ENCODE results near the gene SDHAF1. TPM values are rescaled to one million over a fixed set of nuclear protein-coding genes. Genes with fewer than 3 reads are reported as not detected.

Gene SDHAF1
- total RNA-seq, 1 donor from 2014 or later, result 25.3 TPM

DNA sequence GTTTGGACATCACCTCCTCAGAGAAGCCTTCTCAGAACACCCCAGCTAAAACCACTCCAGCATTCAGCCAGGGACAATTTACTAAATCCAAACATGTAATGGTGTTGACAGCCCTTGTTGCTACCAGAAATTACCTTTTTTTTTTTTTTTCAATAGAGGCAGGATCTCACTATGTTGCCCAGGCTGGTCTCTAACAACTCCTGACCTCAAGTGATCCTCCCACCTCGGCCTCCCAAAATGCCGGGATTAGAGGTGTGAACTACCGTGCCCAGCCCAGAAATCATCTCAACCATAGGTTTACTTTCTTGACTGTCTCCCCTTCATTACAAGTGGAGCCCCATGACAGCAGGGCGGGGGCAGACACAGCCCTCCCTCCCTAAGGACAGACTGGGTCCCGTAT, 28.4 kb downstream of the SDHAF1 start:
- H3K36me3 ChIP-seq (ENCODE audit: control insufficient read depth, insufficient read depth, low read length), result no peaks in the 10 kb centered on the region
- no peak overlapping the region for H3K4me3 ChIP-seq (ENCODE audit: low read depth, low read length)
- no peak for DNase-seq (ENCODE audit: low read depth)
- no peaks in the 10 kb centered on the region for H3K27me3 ChIP-seq (ENCODE audit: control insufficient read depth, insufficient read depth, low read length)
- no peak for FAIRE-seq
- TF ChIP-seq, protein P1, sequence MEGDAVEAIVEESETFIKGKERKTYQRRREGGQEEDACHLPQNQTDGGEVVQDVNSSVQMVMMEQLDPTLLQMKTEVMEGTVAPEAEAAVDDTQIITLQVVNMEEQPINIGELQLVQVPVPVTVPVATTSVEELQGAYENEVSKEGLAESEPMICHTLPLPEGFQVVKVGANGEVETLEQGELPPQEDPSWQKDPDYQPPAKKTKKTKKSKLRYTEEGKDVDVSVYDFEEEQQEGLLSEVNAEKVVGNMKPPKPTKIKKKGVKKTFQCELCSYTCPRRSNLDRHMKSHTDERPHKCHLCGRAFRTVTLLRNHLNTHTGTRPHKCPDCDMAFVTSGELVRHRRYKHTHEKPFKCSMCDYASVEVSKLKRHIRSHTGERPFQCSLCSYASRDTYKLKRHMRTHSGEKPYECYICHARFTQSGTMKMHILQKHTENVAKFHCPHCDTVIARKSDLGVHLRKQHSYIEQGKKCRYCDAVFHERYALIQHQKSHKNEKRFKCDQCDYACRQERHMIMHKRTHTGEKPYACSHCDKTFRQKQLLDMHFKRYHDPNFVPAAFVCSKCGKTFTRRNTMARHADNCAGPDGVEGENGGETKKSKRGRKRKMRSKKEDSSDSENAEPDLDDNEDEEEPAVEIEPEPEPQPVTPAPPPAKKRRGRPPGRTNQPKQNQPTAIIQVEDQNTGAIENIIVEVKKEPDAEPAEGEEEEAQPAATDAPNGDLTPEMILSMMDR (IDR thresholded peaks at IDR 0.05; ENCODE audit: insufficient read depth, low read length, severe bottlenecking), result no peak

- H3K4me3 ChIP-seq (ENCODE audit: low read depth, low read length), result no peak overlapping the region
- H3K36me3 ChIP-seq (ENCODE audit: control insufficient read depth, insufficient read depth, low read length), result no peaks in the 10 kb centered on the region
- TF ChIP-seq, protein P1 (IDR thresholded peaks at IDR 0.05; ENCODE audit: insufficient read depth, low read length, severe bottlenecking), result no peak
- no peaks in the 10 kb centered on the region for H3K27me3 ChIP-seq (ENCODE audit: control insufficient read depth, insufficient read depth, low read length)
- DNase-seq (ENCODE audit: low read depth) (no peak), FAIRE-seq (no peak)
These were observed 30.6 kb downstream of the SDHAF1 start for GRCh38 chr19:36025541-36025940.

DNA sequence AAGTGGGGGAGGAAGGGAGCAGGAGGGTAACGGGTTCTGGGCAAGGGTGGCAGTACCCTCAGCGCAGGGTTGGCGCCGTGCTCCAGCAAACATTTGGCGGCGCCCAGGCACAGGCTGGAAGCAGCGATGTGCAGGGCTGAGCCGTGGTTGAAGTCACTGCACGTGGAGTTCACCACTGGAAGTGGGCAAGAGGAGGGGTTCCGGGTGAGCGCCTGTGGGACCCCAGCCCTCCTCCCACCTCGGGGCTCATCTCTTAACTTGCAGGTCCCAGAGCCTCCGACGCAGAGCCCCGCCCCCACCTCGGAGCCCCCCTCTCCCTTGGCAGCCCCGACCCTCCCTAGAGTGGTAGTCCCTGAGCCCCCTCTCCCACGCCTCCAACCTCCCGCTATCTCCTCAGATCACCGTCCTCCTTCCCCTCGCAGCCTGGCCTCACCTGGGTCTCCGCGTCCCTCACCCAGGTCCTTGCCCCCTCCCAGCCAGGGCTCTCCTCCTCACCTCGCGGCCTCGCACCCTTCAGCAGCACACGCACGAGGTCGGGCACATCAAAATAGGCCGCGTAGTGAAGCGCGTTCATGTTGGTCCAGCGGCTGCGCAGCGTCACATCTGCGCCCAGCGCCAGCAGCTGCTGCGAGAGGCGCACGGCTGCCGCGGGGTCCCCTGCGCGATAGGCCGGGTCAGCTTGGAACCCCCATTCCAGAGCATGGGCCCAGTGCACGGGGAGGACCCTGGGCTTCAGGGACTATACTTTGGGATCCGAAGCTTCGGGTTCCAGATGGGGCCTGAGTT, 31.3 kb downstream of the SDHAF1 start:
- FAIRE-seq (no peak), DNase-seq (ENCODE audit: low read depth) (no peak)
- Histone ChIP-seq H3K4me3 (ENCODE audit: low read depth, low read length) (no peak overlapping the region), H3K27me3 (ENCODE audit: control insufficient read depth, insufficient read depth, low read length) (no peaks in the 10 kb centered on the region), H3K36me3 (ENCODE audit: control insufficient read depth, insufficient read depth, low read length) (no peaks in the 10 kb centered on the region)
- TF ChIP-seq, protein P1 (IDR thresholded peaks at IDR 0.05; ENCODE audit: insufficient read depth, low read length, severe bottlenecking), result no peak

DNA sequence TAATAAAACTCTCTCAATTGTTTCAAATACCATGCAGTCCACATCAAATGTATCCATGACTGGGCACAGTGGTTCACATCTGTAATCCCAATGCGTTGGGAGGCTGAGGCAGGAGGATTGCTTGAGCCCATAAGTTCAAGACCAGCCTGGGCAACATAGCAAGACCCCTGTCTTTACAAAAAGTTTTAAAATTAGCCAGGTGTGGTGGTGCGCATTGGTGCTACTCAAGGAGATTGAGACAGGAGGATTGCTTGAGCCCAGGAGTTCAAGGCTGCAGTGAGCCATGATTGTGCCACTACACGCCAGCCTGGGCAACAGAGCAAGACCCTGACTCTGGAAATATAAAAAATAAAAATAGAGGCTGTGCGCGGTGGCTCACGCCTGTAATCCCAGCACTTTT, 32.7 kb downstream of the SDHAF1 start:
- DNase-seq (ENCODE audit: low read depth), result no peak
- TF ChIP-seq, protein P1 (IDR thresholded peaks at IDR 0.05; ENCODE audit: insufficient read depth, low read length, severe bottlenecking), result no peak
- Histone ChIP-seq H3K27me3 (ENCODE audit: control insufficient read depth, insufficient read depth, low read length) (no peaks in the 10 kb centered on the region), H3K36me3 (ENCODE audit: control insufficient read depth, insufficient read depth, low read length) (no peaks in the 10 kb centered on the region), H3K4me3 (ENCODE audit: low read depth, low read length) (no peak overlapping the region)
- peak; percentile 7 for FAIRE-seq

DNA sequence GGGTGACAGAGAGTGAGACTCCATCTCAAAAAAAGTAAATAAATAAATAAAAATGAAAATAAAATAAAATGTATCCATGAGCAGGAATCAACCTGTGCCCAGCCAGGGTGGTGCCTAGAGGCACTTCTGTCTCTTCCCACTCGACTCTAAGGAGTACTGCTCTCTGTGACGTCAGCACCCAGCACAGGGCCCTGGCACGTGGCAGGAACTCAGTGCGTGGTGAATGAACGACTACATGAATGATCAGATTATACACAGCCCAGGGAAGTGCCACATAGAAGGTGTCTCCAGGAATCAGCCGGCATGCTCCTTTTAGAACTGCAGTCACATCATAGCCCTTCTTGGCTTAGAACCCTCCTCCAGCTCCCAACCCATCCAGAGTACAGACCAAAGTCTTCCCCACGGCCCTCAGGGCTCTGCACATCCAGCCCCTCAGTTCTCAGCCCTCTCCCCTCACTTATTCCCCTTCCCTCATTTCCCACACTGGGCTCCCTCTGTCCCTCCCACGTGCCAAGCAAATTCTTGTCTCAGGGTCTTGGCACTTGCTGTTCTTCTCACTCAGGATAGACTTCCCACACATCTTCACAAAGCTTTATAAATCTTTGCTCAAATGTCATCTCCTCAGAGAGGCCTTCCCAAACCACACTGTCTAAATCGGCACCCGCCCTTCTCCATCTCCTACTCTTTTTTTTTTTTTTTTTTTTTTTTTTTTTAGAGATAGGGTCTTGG, 33.5 kb downstream of the SDHAF1 start:
- DNase-seq (ENCODE audit: low read depth) (no peak), FAIRE-seq (no peak)
- Histone ChIP-seq H3K27me3 (ENCODE audit: control insufficient read depth, insufficient read depth, low read length) (no peaks in the 10 kb centered on the region), H3K36me3 (ENCODE audit: control insufficient read depth, insufficient read depth, low read length) (no peaks in the 10 kb centered on the region), H3K4me3 (ENCODE audit: low read depth, low read length) (no peak overlapping the region)
- TF ChIP-seq, protein P1 (IDR thresholded peaks at IDR 0.05; ENCODE audit: insufficient read depth, low read length, severe bottlenecking), result no peak

Measured in bronchial epithelial cell (primary cell).